ENCODE results near the gene NAPEPLD.
A peak's percentile ranks its signal among the peaks of the same experiment; 100 is the strongest.
"Not testable (repeated sequence)": the region's sequence is repeated elsewhere in the genome, so short reads cannot be mapped to it uniquely, and the experiment has no call there.

The NAPEPLD gene

GRCh38 chr7:103148994-103149807 lies at the start of gene NAPEPLD:
Gene NAPEPLD, minus strand, starts transcription at chr7:103149099. Its CDS starts 20,323 bp downstream, at chr7:103128776.
- DNase-seq (ENCODE audit: low read depth) = peak; percentile 91

GRCh38 chr7:103198079-103198478 lies 49.2 kb upstream of the NAPEPLD start:
- not testable (repeated sequence) for DNase-seq (ENCODE audit: low read depth)

GRCh38 chr7:103195364-103195763 lies 46.5 kb upstream of the NAPEPLD start:
- DNase-seq (ENCODE audit: low read depth) = not testable (repeated sequence)

GRCh38 chr7:103172415-103173146 lies 23.7 kb upstream of the NAPEPLD start:
- not testable (repeated sequence) for DNase-seq (ENCODE audit: low read depth)

GRCh38 chr7:103171695-103172414 lies 23.0 kb upstream of the NAPEPLD start:
- not testable (repeated sequence) for DNase-seq (ENCODE audit: low read depth)

- DNase-seq (ENCODE audit: low read depth) = not testable (repeated sequence)
Measured at GRCh38 chr7:103166921-103167544, 18.1 kb upstream of the NAPEPLD start.

- DNase-seq (ENCODE audit: low read depth) = peak; percentile 37
Measured at GRCh38 chr7:103163087-103163825, 14.4 kb upstream of the NAPEPLD start.

GRCh38 chr7:103162641-103163040 lies 13.7 kb upstream of the NAPEPLD start:
- peak; percentile 86 for DNase-seq (ENCODE audit: low read depth)

GRCh38 chr7:103161998-103162616 lies 13.2 kb upstream of the NAPEPLD start:
- DNase-seq (ENCODE audit: low read depth) = peak; percentile 39

GRCh38 chr7:103159072-103159471 lies 10.2 kb upstream of the NAPEPLD start:
- DNase-seq (ENCODE audit: low read depth) = not testable (repeated sequence)

GRCh38 chr7:103155331-103156024 lies 6.6 kb upstream of the NAPEPLD start:
- DNase-seq (ENCODE audit: low read depth) = not testable (repeated sequence)

GRCh38 chr7:103154042-103154441 lies 5.1 kb upstream of the NAPEPLD start:
- DNase-seq (ENCODE audit: low read depth) = no peak

- not testable (repeated sequence) for DNase-seq (ENCODE audit: low read depth)
Measured at GRCh38 chr7:103152744-103153617, 4.1 kb upstream of the NAPEPLD start.

GRCh38 chr7:103151993-103152676 lies 3.2 kb upstream of the NAPEPLD start:
- not testable (repeated sequence) for DNase-seq (ENCODE audit: low read depth)

- no peak for DNase-seq (ENCODE audit: low read depth)
Measured at GRCh38 chr7:103150192-103150591, 1.3 kb upstream of the NAPEPLD start.

GRCh38 chr7:103149808-103150180 lies 895 bp upstream of the NAPEPLD start:
- DNase-seq (ENCODE audit: low read depth) = no peak

GRCh38 chr7:103148131-103148993 lies 537 bp downstream of the NAPEPLD start:
- DNase-seq (ENCODE audit: low read depth) = no peak

GRCh38 chr7:103144754-103145153 lies 4.1 kb downstream of the NAPEPLD start:
- DNase-seq (ENCODE audit: low read depth) = not testable (repeated sequence)
